Measurements from ENCODE around the gene PRSS38. TPM values are rescaled to one million over a fixed set of nuclear protein-coding genes. Genes with fewer than 3 reads are reported as not detected.

PRSS38 gene
- total RNA-seq, 1 donor from 2014 or later = not detected

DNA sequence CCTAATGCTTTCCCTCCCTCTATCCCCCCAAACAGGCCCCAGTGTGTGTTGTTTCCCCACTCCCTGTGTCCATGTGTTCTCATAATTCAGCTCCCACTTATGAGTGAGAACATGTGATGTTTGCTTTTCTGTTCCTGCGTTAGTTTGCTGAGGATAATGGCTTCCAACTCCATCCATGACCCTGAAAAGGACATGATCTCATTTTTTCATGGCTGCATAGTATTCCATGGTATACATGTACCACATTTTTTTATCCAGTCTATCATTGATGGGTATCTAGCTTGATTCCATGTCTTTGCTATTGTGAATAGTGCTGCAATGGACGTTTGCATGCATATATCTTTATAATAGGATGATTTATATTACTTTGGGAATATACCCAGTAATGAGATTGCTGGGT lies 8.7 kb downstream of the PRSS38 start:
- ATAC-seq (ENCODE audit: low read depth) (no peak), DNase-seq (no peak)
- peaks cover 20% of the 10 kb centered on the region for H3K27me3 Mint-ChIP-seq
- TF ChIP-seq, protein P1, sequence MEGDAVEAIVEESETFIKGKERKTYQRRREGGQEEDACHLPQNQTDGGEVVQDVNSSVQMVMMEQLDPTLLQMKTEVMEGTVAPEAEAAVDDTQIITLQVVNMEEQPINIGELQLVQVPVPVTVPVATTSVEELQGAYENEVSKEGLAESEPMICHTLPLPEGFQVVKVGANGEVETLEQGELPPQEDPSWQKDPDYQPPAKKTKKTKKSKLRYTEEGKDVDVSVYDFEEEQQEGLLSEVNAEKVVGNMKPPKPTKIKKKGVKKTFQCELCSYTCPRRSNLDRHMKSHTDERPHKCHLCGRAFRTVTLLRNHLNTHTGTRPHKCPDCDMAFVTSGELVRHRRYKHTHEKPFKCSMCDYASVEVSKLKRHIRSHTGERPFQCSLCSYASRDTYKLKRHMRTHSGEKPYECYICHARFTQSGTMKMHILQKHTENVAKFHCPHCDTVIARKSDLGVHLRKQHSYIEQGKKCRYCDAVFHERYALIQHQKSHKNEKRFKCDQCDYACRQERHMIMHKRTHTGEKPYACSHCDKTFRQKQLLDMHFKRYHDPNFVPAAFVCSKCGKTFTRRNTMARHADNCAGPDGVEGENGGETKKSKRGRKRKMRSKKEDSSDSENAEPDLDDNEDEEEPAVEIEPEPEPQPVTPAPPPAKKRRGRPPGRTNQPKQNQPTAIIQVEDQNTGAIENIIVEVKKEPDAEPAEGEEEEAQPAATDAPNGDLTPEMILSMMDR (IDR thresholded peaks at IDR 0.05) = no peak
- H3K9me3 Mint-ChIP-seq = peaks cover 24% of the 10 kb centered on the region
- CTCF ChIA-PET = no interaction called here
- intact Hi-C loops (cut with micrococcal nuclease) = no loop called here
- no peak overlapping the region for H3K27ac Mint-ChIP-seq
- H3K36me3 Mint-ChIP-seq (ENCODE audit: low read depth) = no peaks in the 10 kb centered on the region
- H3K4me3 Mint-ChIP-seq = no peak overlapping the region
- POLR2A ChIA-PET = no interaction called here
- no peaks in the 10 kb centered on the region for H3K4me1 Mint-ChIP-seq

DNA sequence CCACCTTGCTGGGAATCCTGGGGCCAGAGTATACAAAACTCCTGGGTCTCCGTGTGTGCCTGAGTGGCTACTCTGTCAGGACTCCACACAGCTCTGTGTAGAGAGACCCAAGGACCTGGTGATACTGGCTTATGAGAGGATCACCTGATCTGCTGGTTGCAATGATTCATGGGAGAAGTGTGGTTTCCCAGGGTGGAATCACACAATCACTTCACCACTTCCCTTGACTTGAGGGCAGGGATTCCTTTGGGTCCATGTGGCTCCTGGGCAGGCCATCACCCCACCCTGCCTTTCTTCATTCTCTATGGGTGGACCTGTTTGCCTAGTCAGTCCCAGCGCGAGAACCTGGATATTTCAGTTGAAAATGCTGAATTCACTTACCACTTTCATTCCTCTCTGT lies 13.3 kb downstream of the PRSS38 start:
- ATAC-seq (ENCODE audit: low read depth) (no peak), DNase-seq (no peak)
- intact Hi-C loops (cut with micrococcal nuclease) = no loop called here
- ChIA-PET POLR2A (no interaction called here), CTCF (interaction anchor here (0.6 kb wide), 1 partner anchor 486 kb away, joined by 5 read pairs; no protein-coding TSS in a partner anchor)
- H3K9me3 Mint-ChIP-seq = peaks cover 11% of the 10 kb centered on the region
- no peak overlapping the region for H3K27ac Mint-ChIP-seq
- no peaks in the 10 kb centered on the region for H3K4me1 Mint-ChIP-seq
- TF ChIP-seq, protein P1 (IDR thresholded peaks at IDR 0.05) = no peak
- H3K36me3 Mint-ChIP-seq (ENCODE audit: low read depth) = no peaks in the 10 kb centered on the region
- H3K27me3 Mint-ChIP-seq = peaks cover 30% of the 10 kb centered on the region
- no peak overlapping the region for H3K4me3 Mint-ChIP-seq

DNA sequence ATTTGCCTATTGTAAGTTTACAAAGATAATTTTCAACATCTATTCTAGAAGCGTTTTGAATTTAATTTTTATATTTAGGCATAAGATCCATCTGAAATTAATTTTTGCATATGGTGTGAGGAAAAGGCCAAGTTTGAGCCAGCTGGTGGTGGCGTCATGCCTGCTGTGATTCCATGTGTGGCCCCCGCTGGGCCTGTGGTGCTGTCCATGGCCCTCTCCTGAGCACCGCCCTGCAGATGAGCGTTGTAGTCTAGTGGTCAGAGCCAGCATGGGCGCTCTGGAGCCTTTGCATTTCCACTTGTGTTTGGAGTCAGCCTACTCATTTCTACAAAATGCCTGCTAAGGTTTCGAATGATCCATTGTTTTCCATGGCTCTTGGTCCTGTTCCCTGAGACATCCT lies 22.7 kb downstream of the PRSS38 start:
- ATAC-seq (ENCODE audit: low read depth) (no peak), DNase-seq (no peak)
- POLR2A ChIA-PET = no interaction called here
- CTCF ChIA-PET = no interaction called here
- intact Hi-C loops (cut with micrococcal nuclease) = no loop called here
- no peaks in the 10 kb centered on the region for H3K36me3 Mint-ChIP-seq (ENCODE audit: low read depth)
- TF ChIP-seq, protein P1 (IDR thresholded peaks at IDR 0.05) = no peak
- no peaks in the 10 kb centered on the region for H3K27me3 Mint-ChIP-seq
- H3K4me3 Mint-ChIP-seq = no peak overlapping the region
- H3K27ac Mint-ChIP-seq = no peak overlapping the region
- H3K9me3 Mint-ChIP-seq = no peaks in the 10 kb centered on the region
- no peaks in the 10 kb centered on the region for H3K4me1 Mint-ChIP-seq

DNA sequence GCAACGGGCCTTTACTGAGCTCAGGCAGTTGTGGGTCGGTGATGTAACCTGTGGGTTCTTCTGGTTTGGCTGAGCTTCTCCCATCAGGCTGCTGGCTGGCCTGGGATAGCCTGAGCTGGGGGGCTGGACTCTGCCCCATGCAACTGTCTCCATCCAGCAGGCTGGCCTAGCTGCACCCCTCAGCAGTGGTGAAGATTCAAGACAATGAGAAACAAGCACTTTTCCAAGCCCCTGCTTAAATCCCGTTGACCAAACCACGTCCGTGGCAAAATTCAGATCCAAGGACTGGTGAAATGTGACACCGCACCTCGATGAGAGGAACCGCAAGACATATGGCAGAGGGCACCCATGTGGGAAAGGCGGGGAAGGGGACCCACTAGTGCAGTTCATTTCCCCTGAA lies 25.6 kb downstream of the PRSS38 start:
- TF ChIP-seq, protein P1 (IDR thresholded peaks at IDR 0.05) = no peak
- Mint-ChIP-seq H3K36me3 (ENCODE audit: low read depth) (no peaks in the 10 kb centered on the region), H3K27me3 (no peaks in the 10 kb centered on the region), H3K27ac (no peak overlapping the region), H3K4me1 (no peaks in the 10 kb centered on the region), H3K4me3 (no peak overlapping the region), H3K9me3 (no peaks in the 10 kb centered on the region)
- intact Hi-C loops (cut with micrococcal nuclease) = no loop called here
- ATAC-seq (ENCODE audit: low read depth) (no peak), DNase-seq (no peak)
- CTCF ChIA-PET = interaction anchor here (0.8 kb wide), 1 partner anchor 82 kb away, joined by 3 read pairs; no protein-coding TSS in a partner anchor
- POLR2A ChIA-PET = no interaction called here

- ATAC-seq (ENCODE audit: low read depth) = no peak
- intact Hi-C loops (cut with micrococcal nuclease) = no loop called here
- POLR2A ChIA-PET = no interaction called here
- H3K9me3 Mint-ChIP-seq = peaks cover 10% of the 10 kb centered on the region
- no peaks in the 10 kb centered on the region for H3K27me3 Mint-ChIP-seq
- CTCF ChIA-PET = no interaction called here
- DNase-seq = no peak
- TF ChIP-seq, protein P1 (IDR thresholded peaks at IDR 0.05) = no peak
- no peak overlapping the region for H3K4me3 Mint-ChIP-seq
- no peak overlapping the region for H3K27ac Mint-ChIP-seq
- no peaks in the 10 kb centered on the region for H3K4me1 Mint-ChIP-seq
- H3K36me3 Mint-ChIP-seq (ENCODE audit: low read depth) = no peaks in the 10 kb centered on the region
Observed at GRCh38 chr1:227844320-227845146, 29.1 kb downstream of the PRSS38 start.
